GM12878 (cell line): Measurements from ENCODE around the gene LINGO1.
A peak's percentile ranks its signal among the peaks of the same experiment; 100 is the strongest.

Experiments used
- ATF7 ChIP-seq: fragments of 450-650 bp; IDR thresholded peaks from 2 replicates; pipeline ENCODE4 v1.6.1; 2016; ENCODE audit warnings: low read depth, mild to moderate bottlenecking
- CTCF ChIP-seq, 3 experiments: IDR thresholded peaks in 2 of 3; conservative IDR thresholded peaks in 1 of 3; 2 replicates each; pipeline ENCODE4 v1.5.1; 2011; ENCODE audit warnings: low read depth in 3 of 3, low read length in 3 of 3, mild to moderate bottlenecking in 3 of 3, control low read depth in 2 of 3, moderate library complexity in 2 of 3, inconsistent platforms in 1 of 3, mixed read lengths in 1 of 3; ENCODE audit not compliant: control insufficient read depth in 2 of 3, insufficient read depth in 1 of 3; ENCODE audit errors: extremely low read depth in 1 of 3
- EZH2 ChIP-seq: IDR thresholded peaks from 2 replicates; pipeline ENCODE4 v1.6.1; 2012; ENCODE audit warnings: low read depth, mild to moderate bottlenecking, control low read depth, inconsistent platforms, low read length, borderline replicate concordance; ENCODE audit not compliant: control insufficient read depth
- HCFC1 ChIP-seq: fragments of 150-350 bp; IDR thresholded peaks from 2 replicates; pipeline ENCODE4 v1.6.1; 2014; ENCODE audit warnings: low read length
- MYC ChIP-seq: IDR thresholded peaks from 2 replicates; pipeline ENCODE4 v1.6.1; 2011; ENCODE audit warnings: mild to moderate bottlenecking, low read length, moderate library complexity, inconsistent platforms; ENCODE audit not compliant: insufficient read depth, insufficient replicate concordance, insufficient read length, severe bottlenecking
- PML ChIP-seq: IDR thresholded peaks from 2 replicates; pipeline ENCODE4 v1.6.1; 2012; ENCODE audit warnings: low read length, inconsistent platforms
- POLR2A ChIP-seq: IDR thresholded peaks from 2 replicates; pipeline ENCODE4 v1.6.1; 2011; ENCODE audit warnings: low read depth, mild to moderate bottlenecking, low read length
- RAD51 ChIP-seq: fragments of 450-650 bp; IDR thresholded peaks from 2 replicates; pipeline ENCODE4 v1.6.1; 2016; ENCODE audit warnings: moderate library complexity, mild to moderate bottlenecking, inconsistent platforms
- RB1 ChIP-seq: fragments of 450-650 bp; formaldehyde crosslinking; IDR thresholded peaks from 2 replicates; pipeline ENCODE4 v1.6.1; 2017; ENCODE audit warnings: mild to moderate bottlenecking, borderline replicate concordance
- REST ChIP-seq: IDR thresholded peaks from 2 replicates; pipeline ENCODE4 v1.6.1; 2012; ENCODE audit warnings: mild to moderate bottlenecking, low read depth, low read length
- TF ChIP-seq, protein P1 (sequence below): IDR thresholded peaks from 2 replicates; pipeline ENCODE4 v1.6.1; 2012; ENCODE audit warnings: improper control_type of control experiment, low read depth, low read length; ENCODE audit not compliant: insufficient replicate concordance

GRCh38 chr15:77633134-77633912 lies 611 bp upstream of the LINGO1 start:
- TF ChIP-seq PML (no peak), CTCF (IDR thresholded peaks at IDR 0.05 in 2 of 3, conservative IDR thresholded peaks at IDR 0.05 in 1 of 3; ENCODE audit: control insufficient read depth in 2 of 3, extremely low read depth in 1 of 3, insufficient read depth in 1 of 3, low read depth in 3 of 3, low read length in 3 of 3) (peak; percentile 99 to 100 (median 100); a peak in 5 of 6 replicates), ATF7 (no peak), REST (no peak), RAD51 (no peak), MYC (no peak), POLR2A (no peak), RB1 (peak; percentile 50; the same call in 1 of the 2 replicates), HCFC1 (no peak), EZH2 (no peak; the same call in 1 of the 2 replicates)
- TF ChIP-seq, protein P1, sequence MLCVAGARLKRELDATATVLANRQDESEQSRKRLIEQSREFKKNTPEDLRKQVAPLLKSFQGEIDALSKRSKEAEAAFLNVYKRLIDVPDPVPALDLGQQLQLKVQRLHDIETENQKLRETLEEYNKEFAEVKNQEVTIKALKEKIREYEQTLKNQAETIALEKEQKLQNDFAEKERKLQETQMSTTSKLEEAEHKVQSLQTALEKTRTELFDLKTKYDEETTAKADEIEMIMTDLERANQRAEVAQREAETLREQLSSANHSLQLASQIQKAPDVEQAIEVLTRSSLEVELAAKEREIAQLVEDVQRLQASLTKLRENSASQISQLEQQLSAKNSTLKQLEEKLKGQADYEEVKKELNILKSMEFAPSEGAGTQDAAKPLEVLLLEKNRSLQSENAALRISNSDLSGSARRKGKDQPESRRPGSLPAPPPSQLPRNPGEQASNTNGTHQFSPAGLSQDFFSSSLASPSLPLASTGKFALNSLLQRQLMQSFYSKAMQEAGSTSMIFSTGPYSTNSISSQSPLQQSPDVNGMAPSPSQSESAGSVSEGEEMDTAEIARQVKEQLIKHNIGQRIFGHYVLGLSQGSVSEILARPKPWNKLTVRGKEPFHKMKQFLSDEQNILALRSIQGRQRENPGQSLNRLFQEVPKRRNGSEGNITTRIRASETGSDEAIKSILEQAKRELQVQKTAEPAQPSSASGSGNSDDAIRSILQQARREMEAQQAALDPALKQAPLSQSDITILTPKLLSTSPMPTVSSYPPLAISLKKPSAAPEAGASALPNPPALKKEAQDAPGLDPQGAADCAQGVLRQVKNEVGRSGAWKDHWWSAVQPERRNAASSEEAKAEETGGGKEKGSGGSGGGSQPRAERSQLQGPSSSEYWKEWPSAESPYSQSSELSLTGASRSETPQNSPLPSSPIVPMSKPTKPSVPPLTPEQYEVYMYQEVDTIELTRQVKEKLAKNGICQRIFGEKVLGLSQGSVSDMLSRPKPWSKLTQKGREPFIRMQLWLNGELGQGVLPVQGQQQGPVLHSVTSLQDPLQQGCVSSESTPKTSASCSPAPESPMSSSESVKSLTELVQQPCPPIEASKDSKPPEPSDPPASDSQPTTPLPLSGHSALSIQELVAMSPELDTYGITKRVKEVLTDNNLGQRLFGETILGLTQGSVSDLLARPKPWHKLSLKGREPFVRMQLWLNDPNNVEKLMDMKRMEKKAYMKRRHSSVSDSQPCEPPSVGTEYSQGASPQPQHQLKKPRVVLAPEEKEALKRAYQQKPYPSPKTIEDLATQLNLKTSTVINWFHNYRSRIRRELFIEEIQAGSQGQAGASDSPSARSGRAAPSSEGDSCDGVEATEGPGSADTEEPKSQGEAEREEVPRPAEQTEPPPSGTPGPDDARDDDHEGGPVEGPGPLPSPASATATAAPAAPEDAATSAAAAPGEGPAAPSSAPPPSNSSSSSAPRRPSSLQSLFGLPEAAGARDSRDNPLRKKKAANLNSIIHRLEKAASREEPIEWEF = no peak
